ENCODE data around the gene RPTOR.
"Not testable (repeated sequence)": the region's sequence is repeated elsewhere in the genome, so short reads cannot be mapped to it uniquely, and the experiment has no call there.

RPTOR gene

DNA sequence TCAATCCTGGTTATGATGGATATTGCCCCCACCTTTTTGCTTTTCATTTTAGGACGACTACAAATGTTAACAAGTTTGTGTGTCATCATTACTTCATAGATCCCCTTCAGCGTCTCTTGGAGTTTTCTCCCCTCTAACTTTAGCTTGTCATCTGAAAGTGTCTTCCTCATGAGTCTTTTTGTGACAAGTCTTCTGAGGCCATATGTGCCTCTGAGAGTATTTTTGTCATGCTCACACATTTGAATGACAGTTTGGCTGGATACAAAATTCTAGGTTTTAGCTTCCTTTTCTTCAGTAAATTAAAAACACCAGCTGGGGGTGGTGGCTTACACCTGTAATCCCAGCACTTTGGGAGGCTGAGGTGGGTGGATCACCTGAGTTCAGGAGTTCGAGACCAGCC lies 243.2 kb downstream of the RPTOR start:
- DNase-seq = no peak

DNA sequence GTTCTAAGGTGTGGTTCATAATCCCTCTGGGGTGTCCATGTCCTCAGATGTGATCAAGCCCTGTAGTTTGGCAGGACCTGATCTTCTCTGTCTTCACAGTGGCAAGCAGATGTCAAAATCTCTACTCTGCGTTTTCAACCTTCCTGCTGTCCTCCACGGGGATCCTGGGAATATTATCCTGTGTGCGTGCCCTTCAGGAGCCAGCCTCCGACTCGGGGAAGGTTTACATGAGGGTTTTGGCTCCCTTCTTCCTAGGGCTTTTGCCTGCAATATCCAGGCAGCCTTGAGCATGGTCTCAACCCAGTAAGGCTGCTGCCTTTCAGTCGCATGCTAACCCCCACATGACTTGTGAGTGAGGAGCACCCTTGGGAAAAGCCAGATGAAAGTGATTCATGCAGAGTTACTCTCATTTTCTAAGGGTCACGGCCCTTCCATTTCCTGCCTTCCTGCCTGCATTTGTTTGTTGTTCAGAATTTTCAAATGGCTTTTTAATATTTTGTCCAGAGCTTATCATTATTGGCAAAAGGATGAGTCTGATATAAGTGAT lies 244.8 kb downstream of the RPTOR start:
- DNase-seq = peak; percentile 93

DNA sequence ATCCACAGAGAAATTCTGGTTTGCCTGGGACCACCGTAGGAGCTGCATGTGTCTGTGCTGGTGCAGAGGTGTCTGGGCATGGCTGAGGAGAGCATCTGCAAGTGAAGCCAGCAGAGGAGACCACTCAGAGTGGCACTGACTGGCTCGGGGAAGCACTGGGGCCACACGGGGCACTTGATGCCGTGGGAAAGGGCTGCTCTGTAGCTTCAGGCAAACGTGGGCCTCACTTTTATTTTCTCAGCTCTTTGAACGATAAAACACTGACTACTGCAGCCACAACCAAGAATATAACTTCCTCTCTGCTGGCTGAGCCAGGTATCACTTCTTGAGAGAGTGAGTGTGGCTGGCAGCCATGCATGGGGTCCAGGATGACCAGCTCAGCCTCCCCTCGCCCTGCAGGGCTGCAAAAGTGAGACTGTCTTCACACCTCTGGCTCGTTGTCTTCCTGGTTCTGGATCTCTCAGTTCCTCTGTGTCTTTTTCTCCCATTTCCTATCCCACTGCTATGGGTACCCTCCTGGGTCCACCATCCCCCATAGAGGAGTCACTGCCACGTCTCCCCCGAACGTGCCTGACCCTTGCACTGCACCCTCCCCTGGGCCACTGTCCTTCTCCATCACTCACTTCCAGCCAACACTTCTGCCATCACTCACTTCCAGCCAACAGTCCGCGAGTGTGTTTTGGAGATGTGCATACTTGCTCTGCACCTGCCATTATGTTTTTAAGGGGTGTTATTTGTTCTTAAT lies 245.6 kb downstream of the RPTOR start:
- peak; percentile 36 for DNase-seq

DNA sequence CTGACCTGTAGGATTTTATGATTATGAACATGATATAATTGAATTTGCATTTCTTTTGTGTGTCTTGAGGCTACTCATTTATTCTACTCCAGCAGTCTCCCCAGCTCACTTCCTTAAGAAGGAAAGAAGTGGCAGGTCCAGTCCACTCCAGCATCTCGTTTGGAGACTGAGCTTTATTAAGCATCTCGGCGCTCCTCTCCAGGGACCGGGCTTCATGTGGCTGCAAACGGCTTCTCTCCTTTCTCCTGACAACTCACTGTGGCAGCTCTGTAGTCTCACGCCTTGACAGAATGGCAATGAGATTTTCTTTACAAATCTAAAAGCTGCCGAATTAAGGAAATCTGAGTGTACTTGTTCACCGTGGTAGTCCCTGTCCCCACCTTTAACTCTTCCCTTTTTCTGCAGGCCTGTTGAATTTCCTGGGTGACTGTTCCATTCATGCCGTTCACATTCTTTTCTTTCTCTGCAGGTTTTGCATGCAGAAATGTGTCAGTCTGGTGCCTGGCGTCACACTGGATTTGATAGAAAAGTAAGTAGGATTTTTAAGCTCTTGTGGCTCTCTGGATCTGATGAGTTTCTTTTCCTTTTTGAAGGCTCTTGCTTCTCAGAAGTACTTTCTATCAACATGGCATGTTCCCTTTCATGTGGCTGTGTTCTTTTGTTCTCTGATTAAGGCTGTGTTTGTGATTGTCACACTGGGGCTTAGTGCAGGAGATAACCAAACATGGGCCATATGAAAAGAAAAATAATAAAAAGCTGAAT lies 246.5 kb downstream of the RPTOR start:
- no peak for DNase-seq

- DNase-seq = peak; percentile 99
These were observed 247.2 kb downstream of the RPTOR start for GRCh38 chr17:80791758-80792284.

DNA sequence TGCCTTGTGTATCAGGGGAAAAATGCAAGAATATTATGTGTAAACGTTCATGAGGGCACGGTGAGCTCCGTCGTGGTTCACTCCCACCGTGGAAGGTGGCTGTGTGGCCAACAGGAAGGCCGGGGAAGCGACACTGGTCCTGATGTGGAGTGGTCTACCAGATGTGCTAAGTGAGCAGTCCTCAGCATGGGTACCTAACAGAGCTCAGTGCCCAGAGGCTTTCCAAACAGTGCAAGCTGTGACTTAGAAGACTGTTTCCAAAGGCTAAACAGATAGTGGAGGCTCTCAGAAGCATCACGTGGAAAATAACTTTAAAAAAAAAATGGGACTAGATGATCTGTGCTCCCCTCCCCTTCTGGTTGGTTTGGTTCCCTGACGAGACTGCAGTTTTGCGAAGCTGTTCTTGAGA lies 247.7 kb downstream of the RPTOR start:
- peak; percentile 32 for DNase-seq

DNA sequence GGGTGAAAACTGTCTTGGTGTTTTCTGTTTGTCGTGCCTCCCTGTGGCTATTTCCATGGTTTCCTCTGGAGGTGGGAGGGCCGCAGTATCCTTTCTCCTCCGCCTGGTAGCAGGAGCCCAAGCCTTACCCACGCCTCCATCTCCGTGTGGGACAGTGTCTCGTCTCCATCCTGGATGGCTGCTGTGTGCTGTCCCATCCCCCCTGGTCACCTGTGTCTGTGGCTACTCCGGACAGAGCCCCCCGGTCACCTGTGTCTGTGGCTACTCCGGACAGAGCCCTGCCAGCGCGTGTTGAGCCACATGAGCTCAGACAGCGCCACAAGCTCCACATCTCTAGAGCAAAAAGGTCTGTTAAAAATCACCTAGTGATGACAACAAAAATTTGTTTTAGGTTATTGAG lies 248.8 kb downstream of the RPTOR start:
- no peak for DNase-seq

GRCh38 chr17:80793851-80794267 lies 249.2 kb downstream of the RPTOR start:
- peak; percentile 25 for DNase-seq

- DNase-seq = no peak
These were observed 249.8 kb downstream of the RPTOR start for GRCh38 chr17:80794281-80795089.

GRCh38 chr17:80795090-80795580 lies 250.5 kb downstream of the RPTOR start:
- no peak for DNase-seq

GRCh38 chr17:80795754-80796153 lies 251.1 kb downstream of the RPTOR start:
- no peak for DNase-seq

DNA sequence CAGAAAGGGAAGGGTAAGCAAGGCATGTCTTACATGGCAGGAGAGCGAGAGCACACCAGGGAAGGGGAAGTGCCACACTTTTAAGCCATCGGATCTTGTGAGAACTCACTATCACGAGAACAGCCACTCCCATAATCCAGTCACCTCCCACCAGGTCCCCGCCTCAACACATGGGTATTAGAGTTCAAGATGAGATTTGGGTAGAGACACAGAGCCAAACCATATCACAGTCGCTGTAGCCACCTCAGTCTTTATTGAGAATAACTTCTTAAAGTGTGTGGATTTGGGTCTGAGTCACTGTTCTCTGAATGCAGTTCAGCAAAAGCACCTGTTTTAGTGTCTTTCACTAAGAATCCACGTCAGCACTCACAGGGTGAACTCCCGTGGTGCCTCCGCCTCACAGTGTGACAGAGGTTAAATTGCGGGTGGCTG lies 251.8 kb downstream of the RPTOR start:
- no peak for DNase-seq

- DNase-seq = not testable (repeated sequence)
These were observed 252.6 kb downstream of the RPTOR start for GRCh38 chr17:80797222-80797621.

- no peak for DNase-seq
These were observed 253.3 kb downstream of the RPTOR start for GRCh38 chr17:80797741-80798594.

GRCh38 chr17:80798595-80799537 lies 254.2 kb downstream of the RPTOR start:
- DNase-seq = no peak

GRCh38 chr17:80799538-80800480 lies 255.2 kb downstream of the RPTOR start:
- DNase-seq = no peak

DNA sequence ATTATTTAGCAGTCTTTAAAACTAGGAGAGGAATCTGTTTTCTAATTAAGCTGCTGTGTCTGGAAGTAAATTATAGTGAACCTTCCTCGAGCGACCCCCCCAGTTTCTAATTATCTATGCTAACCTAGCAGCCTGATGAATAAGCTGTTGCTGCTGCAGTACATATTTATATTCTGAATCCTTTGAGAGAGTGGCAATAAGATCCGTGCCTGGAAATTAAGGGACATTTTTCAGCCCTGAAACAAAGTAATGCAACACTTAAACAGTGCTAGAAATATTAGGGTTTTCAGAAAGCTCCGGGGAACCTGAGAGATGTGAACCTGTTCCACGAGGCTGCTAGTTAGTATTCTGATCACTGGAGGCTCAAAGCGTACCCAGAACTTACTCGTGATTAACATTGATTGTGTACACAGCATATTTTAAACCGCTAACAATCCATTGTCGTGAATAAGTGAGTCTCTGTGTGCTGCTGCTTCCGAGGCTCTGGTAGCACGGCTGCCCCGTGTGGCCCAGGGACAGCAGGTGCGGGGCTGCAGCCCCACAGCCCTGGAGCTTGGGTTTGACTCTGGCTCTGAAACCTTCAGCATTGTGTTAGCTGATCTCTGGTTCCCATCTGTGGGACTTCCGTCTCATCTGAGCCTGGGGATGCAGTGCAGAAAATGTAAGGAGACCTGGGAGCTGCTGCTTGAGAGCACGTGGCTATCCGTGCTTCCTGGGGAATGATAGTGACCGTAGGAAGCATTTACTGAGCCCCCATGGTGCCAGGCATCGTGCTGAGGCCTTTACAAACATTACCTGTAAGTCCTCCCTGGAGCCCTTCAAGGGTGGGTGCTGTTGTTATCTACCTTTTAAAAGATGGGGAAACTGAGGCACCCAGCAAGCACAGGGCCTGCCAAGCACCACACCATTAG lies 256.1 kb downstream of the RPTOR start:
- no peak for DNase-seq

Measured in EL (cell line).